Peyer's patch (tissue), 4 donors: Measurements from ENCODE around the gene SLC1A3. TPM values are rescaled to one million over a fixed set of nuclear protein-coding genes. Genes with fewer than 3 reads are reported as not detected.
"Not testable (repeated sequence)": the region's sequence is repeated elsewhere in the genome, so short reads cannot be mapped to it uniquely, and the experiment has no call there.

Source experiments
- DNase-seq, 3 donors: peaks; one replicate each; pipeline ENCODE4 v3.0.0-alpha.2; 2017 to 2019
- H3K27ac ChIP-seq, 4 donors: fragments of 200-600 bp; sonication (generic); one replicate each; pipeline ENCODE4 v1.5.1; 2016 to 2019
- H3K27me3 ChIP-seq, 2 donors: fragments of 200-600 bp; sonication (generic); one replicate each; pipeline ENCODE4 v1.5.1; 2019
- H3K36me3 ChIP-seq, 3 donors: fragments of 200-600 bp; sonication (generic); one replicate each; pipeline ENCODE4 v1.5.1; 2016 to 2019
- H3K4me1 ChIP-seq, 4 donors: fragments of 200-600 bp; sonication (generic); one replicate each; pipeline ENCODE4 v1.5.1; 2016 to 2019
- H3K4me3 ChIP-seq, 4 donors: fragments of 200-600 bp; sonication (generic); 1 replicate in 3 of 4; 2 replicates in 1 of 4; pipeline ENCODE4 v1.5.1; 2016 to 2019; ENCODE audit warnings: mild to moderate bottlenecking in 1 of 4
- H3K9me3 ChIP-seq, 4 donors: fragments of 200-600 bp; sonication (generic); one replicate each; pipeline ENCODE4 v1.5.1; 2016 to 2019; ENCODE audit warnings: mild to moderate bottlenecking in 1 of 4
- CTCF ChIP-seq, 6 experiments: fragments of 450-650 bp in 4 of 6; fragments of 200-600 bp in 2 of 6; sonication (generic) in 1 of 6; IDR thresholded peaks; one replicate each; pipeline ENCODE4 v1.5.1; 2017 to 2019; ENCODE audit warnings: antibody characterized with exemption in 6 of 6, mild to moderate bottlenecking in 3 of 6, moderate library complexity in 1 of 6
- POLR2A ChIP-seq, 2 donors: fragments of 450-650 bp; IDR thresholded peaks; one replicate each; pipeline ENCODE4 v1.5.1; 2017; ENCODE audit warnings: antibody characterized with exemption in 2 of 2, mild to moderate bottlenecking in 2 of 2, moderate library complexity in 2 of 2
- total RNA-seq, 4 donors: library from RNA; depleted of rRNA; stranded (reverse); fragments of >200 nt; gene quantifications; one replicate each; pipeline ENCODE4 v1.1.0, GENCODE V29; 2016

SLC1A3 gene
- total RNA-seq, 4 donors from 2014 or later, result 0.95 to 7.4 (median 3.0) TPM

GRCh38 chr5:36584009-36584875, 22.2 kb upstream of the SLC1A3 start:
- no peak for DNase-seq
- no peaks in the 10 kb centered on the region for H3K4me1 ChIP-seq
- TF ChIP-seq CTCF (IDR thresholded peaks at IDR 0.05) (no peak), POLR2A (IDR thresholded peaks at IDR 0.05) (no peak)
- H3K4me3 ChIP-seq, result no peak overlapping the region
- H3K9me3 ChIP-seq, result no peaks in the 10 kb centered on the region
- no peaks in the 10 kb centered on the region for H3K27me3 ChIP-seq
- H3K36me3 ChIP-seq, result no peaks in the 10 kb centered on the region
- H3K27ac ChIP-seq, result no peak overlapping the region

- Histone ChIP-seq H3K9me3 (no peaks in the 10 kb centered on the region), H3K4me3 (no peak overlapping the region), H3K4me1 (no peaks in the 10 kb centered on the region), H3K36me3 (no peaks in the 10 kb centered on the region), H3K27ac (no peak overlapping the region), H3K27me3 (no peaks in the 10 kb centered on the region)
- TF ChIP-seq POLR2A (IDR thresholded peaks at IDR 0.05) (no peak), CTCF (IDR thresholded peaks at IDR 0.05) (no peak)
- no peak for DNase-seq
Measured at GRCh38 chr5:36585701-36586100, 20.7 kb upstream of the SLC1A3 start.

- DNase-seq, result no peak
- H3K27ac ChIP-seq, result no peak overlapping the region
- H3K4me1 ChIP-seq, result no peaks in the 10 kb centered on the region
- no peak for TF ChIP-seq CTCF (IDR thresholded peaks at IDR 0.05)
- no peak for TF ChIP-seq POLR2A (IDR thresholded peaks at IDR 0.05)
- H3K27me3 ChIP-seq, result no peaks in the 10 kb centered on the region
- no peaks in the 10 kb centered on the region for H3K9me3 ChIP-seq
- no peak overlapping the region for H3K4me3 ChIP-seq
- H3K36me3 ChIP-seq, result no peaks in the 10 kb centered on the region
Measured at GRCh38 chr5:36587354-36587753, 19.1 kb upstream of the SLC1A3 start.

- H3K4me3 ChIP-seq, H3K4me1 ChIP-seq, H3K36me3 ChIP-seq, H3K27ac ChIP-seq, DNase-seq, H3K27me3 ChIP-seq, H3K9me3 ChIP-seq: not testable (repeated sequence)
Measured at GRCh38 chr5:36589735-36590134, 16.7 kb upstream of the SLC1A3 start.

- H3K27ac ChIP-seq, result no peak overlapping the region
- no peaks in the 10 kb centered on the region for H3K9me3 ChIP-seq
- no peak for DNase-seq
- no peaks in the 10 kb centered on the region for H3K36me3 ChIP-seq
- TF ChIP-seq CTCF (IDR thresholded peaks at IDR 0.05) (no peak), POLR2A (IDR thresholded peaks at IDR 0.05) (no peak)
- H3K4me3 ChIP-seq, result no peak overlapping the region
- H3K4me1 ChIP-seq, result no peaks in the 10 kb centered on the region
- H3K27me3 ChIP-seq, result no peaks in the 10 kb centered on the region
Measured at GRCh38 chr5:36590513-36591286, 15.7 kb upstream of the SLC1A3 start.

- no peak for TF ChIP-seq POLR2A (IDR thresholded peaks at IDR 0.05)
Measured at GRCh38 chr5:36593867-36594266, 12.5 kb upstream of the SLC1A3 start.

More at GRCh38 chr5:36593867-36594266, 12.5 kb upstream of the SLC1A3 start:
- H3K4me1 ChIP-seq, result no peaks in the 10 kb centered on the region
- no peak for DNase-seq
- H3K27me3 ChIP-seq, result no peaks in the 10 kb centered on the region
- no peaks in the 10 kb centered on the region for H3K36me3 ChIP-seq
- H3K9me3 ChIP-seq, result no peaks in the 10 kb centered on the region
- no peak overlapping the region for H3K27ac ChIP-seq
- H3K4me3 ChIP-seq, result no peak overlapping the region
